GM12878 (cell line): ENCODE measurements around the gene NEU3. TPM values are rescaled to one million over a fixed set of nuclear protein-coding genes. Genes with fewer than 3 reads are reported as not detected.

ENCODE experiments used
- ASH2L ChIP-seq: fragments of 300-600, 200-600 bp; sonication (generic); IDR thresholded peaks from 2 replicates; pipeline ENCODE4 v1.6.1; 2017; ENCODE audit warnings: low read depth, mild to moderate bottlenecking, borderline replicate concordance
- BCL3 ChIP-seq: IDR thresholded peaks from 2 replicates; pipeline ENCODE4 v1.6.1; 2011; ENCODE audit warnings: borderline replicate concordance, low read depth, mild to moderate bottlenecking, moderate library complexity, low read length; ENCODE audit not compliant: insufficient read depth, poor library complexity, severe bottlenecking
- CTCF ChIP-seq, 3 experiments: IDR thresholded peaks in 2 of 3; conservative IDR thresholded peaks in 1 of 3; 2 replicates each; pipeline ENCODE4 v1.5.1; 2011; ENCODE audit warnings: low read depth in 3 of 3, low read length in 3 of 3, mild to moderate bottlenecking in 3 of 3, control low read depth in 2 of 3, moderate library complexity in 2 of 3, inconsistent platforms in 1 of 3, mixed read lengths in 1 of 3; ENCODE audit not compliant: control insufficient read depth in 2 of 3, insufficient read depth in 1 of 3; ENCODE audit errors: extremely low read depth in 1 of 3
- GATAD2B ChIP-seq: fragments of 450-650 bp; conservative IDR thresholded peaks from 2 replicates; pipeline ENCODE4 v1.6.1; 2017; ENCODE audit warnings: low read depth, mild to moderate bottlenecking, moderate library complexity
- IKZF1 ChIP-seq: fragments of 450-650 bp; conservative IDR thresholded peaks from 2 replicates; pipeline ENCODE4 v1.6.1; 2017; ENCODE audit warnings: antibody characterized with exemption, mild to moderate bottlenecking
- IKZF2 ChIP-seq, 2 experiments: fragments of 450-650 bp; IDR thresholded peaks; 2 replicates each; pipeline ENCODE4 v1.6.1; 2017; ENCODE audit warnings: mild to moderate bottlenecking in 2 of 2, moderate library complexity in 2 of 2
- KAT2A ChIP-seq: conservative IDR thresholded peaks from 2 replicates; pipeline ENCODE4 v1.6.1; 2011; ENCODE audit warnings: low read depth, low read length; ENCODE audit not compliant: control insufficient read depth
- MXI1 ChIP-seq: fragments of 150-350 bp; IDR thresholded peaks from 2 replicates; pipeline ENCODE4 v1.6.1; 2011; ENCODE audit warnings: low read depth, mild to moderate bottlenecking, inconsistent platforms, low read length, improper control_type of control experiment
- MYC ChIP-seq: IDR thresholded peaks from 2 replicates; pipeline ENCODE4 v1.6.1; 2011; ENCODE audit warnings: mild to moderate bottlenecking, low read length, moderate library complexity, inconsistent platforms; ENCODE audit not compliant: insufficient read depth, insufficient replicate concordance, insufficient read length, severe bottlenecking
- PML ChIP-seq: IDR thresholded peaks from 2 replicates; pipeline ENCODE4 v1.6.1; 2012; ENCODE audit warnings: low read length, inconsistent platforms
- POLR2AphosphoS2 ChIP-seq: IDR thresholded peaks from 2 replicates; pipeline ENCODE4 v1.6.1; 2011; ENCODE audit warnings: low read depth, mild to moderate bottlenecking, low read length, improper control_type of control experiment, moderate library complexity
- POLR2AphosphoS5 ChIP-seq: IDR thresholded peaks from 2 replicates; pipeline ENCODE4 v1.6.1; 2011; ENCODE audit warnings: mild to moderate bottlenecking, low read length, inconsistent platforms
- YY1 ChIP-seq: IDR thresholded peaks from 2 replicates; pipeline ENCODE4 v1.6.1; 2011; ENCODE audit warnings: low read depth, mild to moderate bottlenecking, low read length
- ZNF384 ChIP-seq: IDR thresholded peaks from 2 replicates; pipeline ENCODE4 v1.6.1; 2012; ENCODE audit warnings: low read depth, mild to moderate bottlenecking, low read length, improper control_type of control experiment, borderline replicate concordance
- polyA plus RNA-seq, 11 experiments: library from polyadenylated mRNA; depleted of rRNA in 4 of 11; unstranded in 6 of 11; stranded (reverse) in 5 of 11; fragments of >200 nt; fragmentation: Nextera tagmentation in 4 of 11; fragmentation: Illumina TruSeq in 1 of 11; extraction: Ambion mirVana in 4 of 11; extraction: Trizol in 1 of 11; gene quantifications; 1 replicate in 1 of 11; 2 replicates in 10 of 11; pipeline versions ENCODE4 v1.2.1 to v1.2.3, GENCODE V29; 2011 to 2016; ENCODE audit warnings: inconsistent platforms in 2 of 11, missing spikeins in 2 of 11, low read depth in 1 of 11
- total RNA-seq, 4 experiments: library from RNA; depleted of rRNA in 3 of 4; stranded (reverse); fragments of >200 nt in 3 of 4; fragmentation: Illumina TruSeq in 1 of 4; extraction: Trizol in 1 of 4; gene quantifications; 2 replicates each; pipeline versions ENCODE4 v1.2.1 to v1.2.3, GENCODE V29; 2013 to 2021
- TF ChIP-seq, protein P1 (sequence below): IDR thresholded peaks from 2 replicates; pipeline ENCODE4 v1.6.1; 2012; ENCODE audit warnings: mild to moderate bottlenecking, low read depth, low read length
- TF ChIP-seq, protein P2 (sequence below): fragments of 450-650 bp; IDR thresholded peaks from 2 replicates; pipeline ENCODE4 v1.6.1; 2017; ENCODE audit warnings: borderline replicate concordance

The NEU3 gene
- total and polyA plus RNA-seq, 10 of the 15 experiments (the other 5 are each of a cell fraction or from before 2014, with no cell fraction given): 2.5 to 20.3 (median 13.4) TPM

DNA sequence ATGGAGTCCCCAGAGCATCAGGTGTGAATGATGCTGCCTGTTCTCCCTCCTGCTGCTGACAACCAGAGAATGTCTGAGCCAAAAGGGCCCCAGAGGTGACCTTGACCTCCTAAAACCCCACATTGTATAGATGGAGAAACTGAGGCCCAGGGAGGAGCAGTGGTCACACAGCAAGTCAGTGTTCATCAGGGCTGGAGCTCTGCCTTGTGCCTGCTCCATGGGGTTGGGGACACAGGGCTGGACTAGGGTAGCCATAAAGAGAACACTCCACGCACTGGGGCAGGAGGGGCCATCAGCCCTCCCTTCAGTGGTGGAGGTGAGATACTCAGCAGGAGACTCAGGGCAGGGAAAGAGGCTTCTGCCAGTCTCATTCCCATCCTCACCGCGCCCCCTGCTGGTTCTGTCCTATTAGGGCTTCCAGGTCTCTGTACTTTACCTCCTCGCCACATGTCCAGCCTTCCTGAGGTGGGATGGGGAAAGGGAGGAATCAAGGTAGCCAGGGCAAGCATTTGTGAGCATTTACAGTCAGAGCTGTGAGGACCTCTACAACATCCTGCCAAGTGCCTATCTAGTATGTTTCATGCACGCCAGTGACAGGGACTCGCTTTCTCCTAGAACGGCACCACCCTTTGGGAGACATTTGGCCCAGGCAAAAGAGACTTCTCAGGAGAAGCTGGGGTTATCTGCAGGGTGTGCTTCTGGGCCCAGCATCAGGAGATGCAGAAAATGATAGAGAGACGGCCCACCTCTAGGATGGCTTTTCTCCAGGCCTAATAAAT, 43.2 kb downstream of the NEU3 start (continued):
- TF ChIP-seq MYC: no peak
- 0 out of 4 replicates have a peak, but pooled peaks of 1 of the 2 experiments have one; percentile 18 for TF ChIP-seq IKZF2 (IDR thresholded peaks at IDR 0.05)
- TF ChIP-seq, protein P1, sequence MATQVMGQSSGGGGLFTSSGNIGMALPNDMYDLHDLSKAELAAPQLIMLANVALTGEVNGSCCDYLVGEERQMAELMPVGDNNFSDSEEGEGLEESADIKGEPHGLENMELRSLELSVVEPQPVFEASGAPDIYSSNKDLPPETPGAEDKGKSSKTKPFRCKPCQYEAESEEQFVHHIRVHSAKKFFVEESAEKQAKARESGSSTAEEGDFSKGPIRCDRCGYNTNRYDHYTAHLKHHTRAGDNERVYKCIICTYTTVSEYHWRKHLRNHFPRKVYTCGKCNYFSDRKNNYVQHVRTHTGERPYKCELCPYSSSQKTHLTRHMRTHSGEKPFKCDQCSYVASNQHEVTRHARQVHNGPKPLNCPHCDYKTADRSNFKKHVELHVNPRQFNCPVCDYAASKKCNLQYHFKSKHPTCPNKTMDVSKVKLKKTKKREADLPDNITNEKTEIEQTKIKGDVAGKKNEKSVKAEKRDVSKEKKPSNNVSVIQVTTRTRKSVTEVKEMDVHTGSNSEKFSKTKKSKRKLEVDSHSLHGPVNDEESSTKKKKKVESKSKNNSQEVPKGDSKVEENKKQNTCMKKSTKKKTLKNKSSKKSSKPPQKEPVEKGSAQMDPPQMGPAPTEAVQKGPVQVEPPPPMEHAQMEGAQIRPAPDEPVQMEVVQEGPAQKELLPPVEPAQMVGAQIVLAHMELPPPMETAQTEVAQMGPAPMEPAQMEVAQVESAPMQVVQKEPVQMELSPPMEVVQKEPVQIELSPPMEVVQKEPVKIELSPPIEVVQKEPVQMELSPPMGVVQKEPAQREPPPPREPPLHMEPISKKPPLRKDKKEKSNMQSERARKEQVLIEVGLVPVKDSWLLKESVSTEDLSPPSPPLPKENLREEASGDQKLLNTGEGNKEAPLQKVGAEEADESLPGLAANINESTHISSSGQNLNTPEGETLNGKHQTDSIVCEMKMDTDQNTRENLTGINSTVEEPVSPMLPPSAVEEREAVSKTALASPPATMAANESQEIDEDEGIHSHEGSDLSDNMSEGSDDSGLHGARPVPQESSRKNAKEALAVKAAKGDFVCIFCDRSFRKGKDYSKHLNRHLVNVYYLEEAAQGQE: no peak
- TF ChIP-seq, protein P2, sequence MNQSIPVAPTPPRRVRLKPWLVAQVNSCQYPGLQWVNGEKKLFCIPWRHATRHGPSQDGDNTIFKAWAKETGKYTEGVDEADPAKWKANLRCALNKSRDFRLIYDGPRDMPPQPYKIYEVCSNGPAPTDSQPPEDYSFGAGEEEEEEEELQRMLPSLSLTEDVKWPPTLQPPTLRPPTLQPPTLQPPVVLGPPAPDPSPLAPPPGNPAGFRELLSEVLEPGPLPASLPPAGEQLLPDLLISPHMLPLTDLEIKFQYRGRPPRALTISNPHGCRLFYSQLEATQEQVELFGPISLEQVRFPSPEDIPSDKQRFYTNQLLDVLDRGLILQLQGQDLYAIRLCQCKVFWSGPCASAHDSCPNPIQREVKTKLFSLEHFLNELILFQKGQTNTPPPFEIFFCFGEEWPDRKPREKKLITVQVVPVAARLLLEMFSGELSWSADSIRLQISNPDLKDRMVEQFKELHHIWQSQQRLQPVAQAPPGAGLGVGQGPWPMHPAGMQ: no peak
- TF ChIP-seq KAT2A: no peak
- no peak for TF ChIP-seq ZNF384
- TF ChIP-seq POLR2AphosphoS5: no peak
- no peak for TF ChIP-seq MXI1
- TF ChIP-seq YY1: 0 out of 2 replicates have a peak, but pooled peaks have one; percentile 17
- peak; percentile 78 to 86 (median 79) for TF ChIP-seq CTCF (IDR thresholded peaks at IDR 0.05 in 2 of 3, conservative IDR thresholded peaks at IDR 0.05 in 1 of 3; ENCODE audit: control insufficient read depth in 2 of 3, extremely low read depth in 1 of 3, insufficient read depth in 1 of 3, low read depth in 3 of 3, low read length in 3 of 3)
- 0 out of 2 replicates have a peak, but pooled peaks have one; percentile 31 for TF ChIP-seq GATAD2B
- TF ChIP-seq BCL3: no peak
- TF ChIP-seq IKZF1: 0 out of 2 replicates have a peak, but pooled peaks have one; percentile 18
- TF ChIP-seq ASH2L: no peak
- no peak for TF ChIP-seq PML
- TF ChIP-seq POLR2AphosphoS2: no peak
